Breast epithelium (tissue), 3 donors: ENCODE data around the gene SGPL1.

ENCODE experiments used
- POLR2A ChIP-seq: fragments of 450-650 bp; IDR thresholded peaks from one replicate; pipeline ENCODE4 v1.6.1; 2016; ENCODE audit warnings: antibody characterized with exemption, mild to moderate bottlenecking, moderate library complexity
- POLR2AphosphoS5 ChIP-seq, 3 donors: sonication (generic); formaldehyde crosslinking; IDR thresholded peaks; one replicate each; pipeline ENCODE4 v1.6.1; 2017; ENCODE audit warnings: antibody characterized with exemption in 3 of 3
- TF ChIP-seq, protein P1 (sequence below), 3 donors: fragments of 450-650 bp; IDR thresholded peaks; one replicate each; pipeline ENCODE4 v1.5.1; 2016 to 2017; ENCODE audit warnings: antibody characterized with exemption in 3 of 3, mild to moderate bottlenecking in 3 of 3, moderate library complexity in 3 of 3

DNA sequence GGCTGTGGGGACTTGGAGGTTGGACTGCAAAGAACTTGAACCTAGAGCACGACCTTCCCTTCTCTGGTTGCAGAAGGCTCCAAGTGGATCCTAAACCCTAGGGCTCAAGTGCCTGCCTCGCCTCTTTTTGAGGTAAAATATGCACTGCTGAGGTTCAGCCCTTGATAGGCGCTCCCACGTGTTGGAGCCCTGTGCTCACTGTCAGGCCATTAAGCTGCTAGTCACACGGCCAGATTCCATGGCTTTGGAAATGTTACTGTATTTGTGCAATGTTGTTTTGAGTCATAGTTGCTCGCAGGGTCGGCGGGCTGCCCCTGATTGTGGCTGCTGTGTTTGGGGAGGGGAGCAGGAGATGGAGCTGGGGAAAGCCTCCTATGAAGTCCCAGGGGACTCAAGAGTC, 112.4 kb downstream of the SGPL1 start:
- TF ChIP-seq, protein P1, sequence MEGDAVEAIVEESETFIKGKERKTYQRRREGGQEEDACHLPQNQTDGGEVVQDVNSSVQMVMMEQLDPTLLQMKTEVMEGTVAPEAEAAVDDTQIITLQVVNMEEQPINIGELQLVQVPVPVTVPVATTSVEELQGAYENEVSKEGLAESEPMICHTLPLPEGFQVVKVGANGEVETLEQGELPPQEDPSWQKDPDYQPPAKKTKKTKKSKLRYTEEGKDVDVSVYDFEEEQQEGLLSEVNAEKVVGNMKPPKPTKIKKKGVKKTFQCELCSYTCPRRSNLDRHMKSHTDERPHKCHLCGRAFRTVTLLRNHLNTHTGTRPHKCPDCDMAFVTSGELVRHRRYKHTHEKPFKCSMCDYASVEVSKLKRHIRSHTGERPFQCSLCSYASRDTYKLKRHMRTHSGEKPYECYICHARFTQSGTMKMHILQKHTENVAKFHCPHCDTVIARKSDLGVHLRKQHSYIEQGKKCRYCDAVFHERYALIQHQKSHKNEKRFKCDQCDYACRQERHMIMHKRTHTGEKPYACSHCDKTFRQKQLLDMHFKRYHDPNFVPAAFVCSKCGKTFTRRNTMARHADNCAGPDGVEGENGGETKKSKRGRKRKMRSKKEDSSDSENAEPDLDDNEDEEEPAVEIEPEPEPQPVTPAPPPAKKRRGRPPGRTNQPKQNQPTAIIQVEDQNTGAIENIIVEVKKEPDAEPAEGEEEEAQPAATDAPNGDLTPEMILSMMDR (IDR thresholded peaks at IDR 0.05) = no peak
- no peak for TF ChIP-seq POLR2A
- no peak for TF ChIP-seq POLR2AphosphoS5 (IDR thresholded peaks at IDR 0.05)
